ENCODE results near the gene ZCCHC7. TPM values are rescaled to one million over a fixed set of nuclear protein-coding genes. Genes with fewer than 3 reads are reported as not detected.
"Not testable (repeated sequence)": the region's sequence is repeated elsewhere in the genome, so short reads cannot be mapped to it uniquely, and the experiment has no call there.

ZCCHC7 gene
- total and polyA plus RNA-seq, 2 donors (not counting 3 experiments of a cell fraction or from before 2014, with no cell fraction given), result 7.4 to 14.8 TPM

GRCh38 chr9:37290940-37291485 lies 170.6 kb downstream of the ZCCHC7 start:
- Histone ChIP-seq H3K9me1 (replicated peaks; ENCODE audit: control insufficient read depth, extremely low read depth, insufficient read depth, low read length) (no peaks in the 10 kb centered on the region), H3K9ac (replicated peaks; ENCODE audit: extremely low read depth, insufficient read depth, low read length) (peak overlapping the region; percentile 45), H3K27ac (ENCODE audit: insufficient read depth, low read depth, low read length) (peak overlapping the region; percentile 70), H4K20me1 (replicated peaks; ENCODE audit: control insufficient read depth, extremely low read depth, insufficient read depth, low read length) (no peaks in the 10 kb centered on the region), H3K36me3 (ENCODE audit: control insufficient read depth in 2 of 2, extremely low read depth in 1 of 2, insufficient read depth in 2 of 2, low read length in 2 of 2) (no peaks in the 10 kb centered on the region), H2AFZ (ENCODE audit: low read depth, low read length) (peak overlapping the region; percentile 18), H3K4me2 (ENCODE audit: insufficient read depth, low read length) (peak overlapping the region; percentile 93), H3K79me2 (ENCODE audit: control insufficient read depth, insufficient read depth, low read length) (no peaks in the 10 kb centered on the region), H3K4me3 (replicated peaks in 1 of 3; ENCODE audit: insufficient read depth in 1 of 3, low read depth in 1 of 3, low read length in 3 of 3) (peak overlapping the region in 2 of 3 experiments; percentile 23 to 37), H3K9me3 (replicated peaks; ENCODE audit: control insufficient read depth, insufficient read depth, low read length) (no peaks in the 10 kb centered on the region), H3K4me1 (ENCODE audit: control insufficient read depth, extremely low read depth, insufficient read depth, low read length) (peaks cover 26% of the 10 kb centered on the region), H3K27me3 (ENCODE audit: control insufficient read depth in 2 of 2, insufficient read depth in 2 of 2, low read length in 2 of 2) (no peaks in the 10 kb centered on the region)
- DNase-seq (ENCODE audit: low read depth, low spot score), result peak; percentile 70
- dilution Hi-C loops (cut with MboI; ENCODE audit: extremely low pct_ligation_motif_present, low sequenced_read_pairs) (no loop called here), intact Hi-C loops (cut with micrococcal nuclease) (no loop called here)
- CTCF ChIA-PET, result no interaction called here
- peak; percentile 43 for FAIRE-seq
- POLR2A ChIA-PET, result no interaction called here
- TF ChIP-seq GATA2 (IDR thresholded peaks at IDR 0.05; ENCODE audit: insufficient read depth, insufficient read length, low read depth, low read length) (peak; percentile 43), FOS (IDR thresholded peaks at IDR 0.05; ENCODE audit: borderline replicate concordance, insufficient read depth, low read length) (peak; percentile 71), CTCF (IDR thresholded peaks at IDR 0.05; ENCODE audit: extremely low read depth in 1 of 2, insufficient read depth in 1 of 2, low read depth in 1 of 2, low read length in 2 of 2) (no peak), EZH2 (IDR thresholded peaks at IDR 0.05; ENCODE audit: borderline replicate concordance, low read depth, low read length, severe bottlenecking) (no peak), JUN (IDR thresholded peaks at IDR 0.05; ENCODE audit: borderline replicate concordance, insufficient read depth, insufficient read length, low read depth) (peak; percentile 67), POLR2A (IDR thresholded peaks at IDR 0.05; ENCODE audit: low read depth, low read length) (no peak), POLR2AphosphoS5 (IDR thresholded peaks at IDR 0.05; ENCODE audit: insufficient read depth, low read depth, low read length) (no peak), MAX (IDR thresholded peaks at IDR 0.05; ENCODE audit: insufficient read depth, insufficient read length) (no peak), MYC (IDR thresholded peaks at IDR 0.05; ENCODE audit: low read depth, low read length) (no peak)
- BruUV-seq (replicated peaks), result TSS peak; percentile 75

GRCh38 chr9:37291612-37292238 lies 171.4 kb downstream of the ZCCHC7 start:
- CTCF ChIA-PET; H3K27me3 ChIP-seq (ENCODE audit: control insufficient read depth in 2 of 2, insufficient read depth in 2 of 2, low read length in 2 of 2); POLR2A ChIA-PET; H3K9ac ChIP-seq (replicated peaks; ENCODE audit: extremely low read depth, insufficient read depth, low read length); H3K9me3 ChIP-seq (replicated peaks; ENCODE audit: control insufficient read depth, insufficient read depth, low read length); BruUV-seq (replicated peaks); dilution Hi-C loops (cut with MboI; ENCODE audit: extremely low pct_ligation_motif_present, low sequenced_read_pairs); FAIRE-seq; H2AFZ ChIP-seq (ENCODE audit: low read depth, low read length); H4K20me1 ChIP-seq (replicated peaks; ENCODE audit: control insufficient read depth, extremely low read depth, insufficient read depth, low read length); H3K36me3 ChIP-seq (ENCODE audit: control insufficient read depth in 2 of 2, extremely low read depth in 1 of 2, insufficient read depth in 2 of 2, low read length in 2 of 2); intact Hi-C loops (cut with micrococcal nuclease); H3K79me2 ChIP-seq (ENCODE audit: control insufficient read depth, insufficient read depth, low read length); H3K9me1 ChIP-seq (replicated peaks; ENCODE audit: control insufficient read depth, extremely low read depth, insufficient read depth, low read length); DNase-seq (ENCODE audit: low read depth, low spot score); H3K4me3 ChIP-seq (replicated peaks in 1 of 3; ENCODE audit: insufficient read depth in 1 of 3, low read depth in 1 of 3, low read length in 3 of 3): not testable (repeated sequence)
- Histone ChIP-seq H3K27ac (ENCODE audit: insufficient read depth, low read depth, low read length) (peak overlapping the region; percentile 17), H3K4me1 (ENCODE audit: control insufficient read depth, extremely low read depth, insufficient read depth, low read length) (peaks cover 26% of the 10 kb centered on the region), H3K4me2 (ENCODE audit: insufficient read depth, low read length) (peak overlapping the region; percentile 93)
